SJSA1 (cell line): ENCODE measurements around the gene CLRN2. TPM values are rescaled to one million over a fixed set of nuclear protein-coding genes. Genes with fewer than 3 reads are reported as not detected.

ENCODE experiments used
- DNase-seq, 2 experiments: peaks; one replicate each; pipeline ENCODE4 v3.0.0-alpha.2; 2015 to 2020; ENCODE audit warnings: low spot score in 2 of 2, low read depth in 1 of 2
- H3K27ac ChIP-seq: fragments of 250-450 bp; sonication (Bioruptor Pico); 2 replicates; pipeline ENCODE4 v1.5.1; 2020; ENCODE audit warnings: mild to moderate bottlenecking, moderate library complexity
- H3K27me3 ChIP-seq: fragments of 250-450 bp; sonication (Bioruptor Pico); replicated peaks from 2 replicates; pipeline ENCODE4 v1.5.1; 2020; ENCODE audit warnings: mild to moderate bottlenecking, moderate library complexity
- H3K36me3 ChIP-seq: fragments of 250-450 bp; sonication (Bioruptor Pico); 2 replicates; pipeline ENCODE4 v1.5.1; 2020; ENCODE audit warnings: mild to moderate bottlenecking
- H3K4me1 ChIP-seq: fragments of 250-450 bp; sonication (Bioruptor Pico); replicated peaks from 2 replicates; pipeline ENCODE4 v1.6.1; 2021; ENCODE audit warnings: mild to moderate bottlenecking
- H3K4me3 ChIP-seq: fragments of 250-450 bp; sonication (Bioruptor Pico); 2 replicates; pipeline ENCODE4 v1.5.1; 2020; ENCODE audit warnings: mild to moderate bottlenecking
- H3K9me3 ChIP-seq: fragments of 250-450 bp; sonication (Bioruptor Pico); replicated peaks from 2 replicates; pipeline ENCODE4 v1.5.1; 2020; ENCODE audit warnings: mild to moderate bottlenecking
- total RNA-seq: library from RNA; depleted of rRNA; stranded (reverse); fragments of >200 nt; shearing (Covaris generic); gene quantifications from 2 replicates; pipeline ENCODE4 v1.2.3, GENCODE V29; 2014

CLRN2 gene
- total RNA-seq, 1 experiment from 2014 or later: not detected

DNA sequence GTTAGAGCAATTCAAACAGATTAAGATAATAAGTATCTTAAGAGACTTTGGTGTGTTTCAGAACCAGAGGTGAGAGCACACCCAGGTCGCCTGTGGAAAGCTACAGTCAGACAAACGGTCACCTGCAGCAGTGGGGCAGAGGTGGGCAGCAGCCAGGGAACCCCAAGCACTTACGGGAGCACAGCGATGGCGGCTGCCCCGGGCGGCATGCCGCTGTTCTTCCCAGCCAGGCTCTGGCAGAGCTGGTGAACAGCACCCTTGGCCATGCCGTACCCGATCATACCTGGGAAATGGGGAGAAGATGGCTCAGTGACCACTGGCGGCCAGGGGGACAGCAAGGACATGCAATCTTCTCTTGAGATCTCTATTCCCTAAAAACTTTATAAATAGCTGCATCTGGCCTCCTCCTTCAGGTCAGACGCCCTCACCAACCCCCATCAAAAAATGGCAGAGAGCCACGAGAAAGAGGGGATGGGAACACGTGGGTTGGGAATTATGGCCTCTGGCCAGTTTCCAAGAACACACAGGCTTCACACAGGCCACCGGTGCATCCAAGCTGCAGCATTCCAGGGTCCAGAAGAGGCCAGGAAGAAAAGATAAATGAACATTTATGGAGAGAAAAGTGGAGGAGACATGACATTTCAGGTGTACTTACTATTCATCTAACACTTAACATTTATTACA lies 22.8 kb upstream of the CLRN2 start:
- H3K27me3 ChIP-seq: no peaks in the 10 kb centered on the region
- H3K36me3 ChIP-seq: no peaks in the 10 kb centered on the region
- H3K9me3 ChIP-seq: no peaks in the 10 kb centered on the region
- DNase-seq: no peak
- no peak overlapping the region for H3K4me3 ChIP-seq
- no peak overlapping the region for H3K27ac ChIP-seq
- 0 out of 2 replicates have a peak, but pooled peaks cover 4% of the 10 kb centered on the region for H3K4me1 ChIP-seq

DNA sequence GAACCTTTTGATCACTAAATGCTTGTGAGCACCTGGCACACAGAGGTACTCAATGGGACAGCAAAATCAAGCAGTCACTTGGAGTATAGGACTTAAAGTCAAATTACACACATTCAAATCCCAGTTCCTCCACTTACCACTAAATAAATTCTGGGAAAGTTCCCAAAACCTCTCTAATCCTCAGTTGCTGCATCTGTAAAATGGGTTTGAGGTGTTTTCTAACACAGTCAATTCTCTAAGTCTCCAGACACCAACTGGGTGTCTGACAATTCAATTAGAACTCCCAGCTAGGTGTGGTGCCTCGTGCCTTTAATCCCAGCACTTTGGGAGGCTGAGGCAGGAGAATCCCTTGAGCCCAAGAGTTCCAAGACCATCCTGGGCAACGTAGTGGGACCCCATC lies 22.1 kb upstream of the CLRN2 start:
- H3K9me3 ChIP-seq: no peaks in the 10 kb centered on the region
- no peaks in the 10 kb centered on the region for H3K27me3 ChIP-seq
- H3K27ac ChIP-seq: no peak overlapping the region
- H3K4me1 ChIP-seq: 0 out of 2 replicates have a peak, but pooled peaks cover 4% of the 10 kb centered on the region
- no peak overlapping the region for H3K4me3 ChIP-seq
- H3K36me3 ChIP-seq: no peaks in the 10 kb centered on the region
- no peak for DNase-seq

DNA sequence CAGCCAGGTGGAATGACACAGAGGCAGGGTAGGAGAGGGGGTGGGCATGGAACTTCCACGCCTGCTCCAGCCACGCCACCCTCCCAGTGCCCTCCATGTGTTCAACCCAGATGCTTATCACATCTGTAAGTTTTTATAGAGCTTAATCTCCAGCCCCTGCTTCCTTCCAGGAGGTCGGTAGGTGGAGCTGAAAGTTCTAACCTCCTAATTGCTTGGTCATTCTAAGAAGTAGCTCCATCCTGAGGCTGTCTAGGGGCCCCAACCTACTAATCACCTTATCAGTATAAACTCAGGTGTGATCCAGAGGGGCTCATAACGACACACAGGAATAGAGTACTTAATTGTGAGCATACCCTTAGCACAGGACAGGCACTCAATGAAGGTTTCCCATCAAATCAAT lies 21.3 kb upstream of the CLRN2 start:
- H3K4me1 ChIP-seq: 0 out of 2 replicates have a peak, but pooled peaks cover 4% of the 10 kb centered on the region
- H3K4me3 ChIP-seq: no peak overlapping the region
- H3K27me3 ChIP-seq: no peaks in the 10 kb centered on the region
- no peaks in the 10 kb centered on the region for H3K9me3 ChIP-seq
- no peaks in the 10 kb centered on the region for H3K36me3 ChIP-seq
- DNase-seq: no peak
- no peak overlapping the region for H3K27ac ChIP-seq

DNA sequence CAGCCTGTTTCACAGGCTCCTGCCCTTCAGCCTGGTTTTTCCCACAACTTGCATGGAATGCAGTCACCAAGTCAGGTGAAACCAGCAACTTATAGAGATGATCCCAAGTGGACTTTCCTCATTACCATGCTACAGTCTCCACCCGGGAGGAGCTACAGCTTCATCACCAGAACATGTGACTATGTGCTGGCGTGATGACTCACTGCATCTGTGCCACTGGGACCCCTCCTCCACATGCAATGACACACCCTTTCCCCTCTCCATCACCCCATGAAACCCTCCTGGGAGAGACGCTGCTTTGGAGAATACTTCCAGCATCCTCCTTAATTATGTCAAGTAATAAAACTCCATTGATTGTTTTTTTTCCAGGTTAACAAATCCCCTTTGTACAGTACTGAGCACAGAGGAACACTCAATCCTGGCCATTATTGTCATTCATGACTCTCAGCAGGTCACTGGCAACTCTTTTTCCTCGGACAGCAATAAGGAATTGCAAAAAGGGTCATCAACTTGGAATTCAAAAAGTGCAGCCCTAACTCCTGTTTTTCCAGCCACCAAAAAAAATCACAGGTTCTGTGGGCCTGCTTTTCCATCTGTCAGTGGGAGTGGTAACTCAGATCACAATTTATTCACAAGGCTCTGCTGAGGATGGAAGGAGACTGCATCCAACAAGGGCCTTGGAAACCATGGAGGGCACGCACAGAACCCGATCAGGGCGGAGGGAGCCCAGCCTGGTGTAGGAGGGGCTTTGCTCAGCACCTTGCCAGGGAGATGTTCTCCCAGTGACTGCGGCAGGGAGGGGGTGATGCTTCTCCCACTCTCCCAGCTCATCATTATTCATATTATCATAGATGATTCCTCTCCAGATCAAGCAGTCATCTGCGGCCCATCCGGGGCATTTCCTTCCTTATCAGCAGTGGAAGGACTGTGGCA lies 20.4 kb upstream of the CLRN2 start:
- Histone ChIP-seq H3K27me3 (no peaks in the 10 kb centered on the region), H3K27ac (no peak overlapping the region), H3K4me3 (no peak overlapping the region), H3K4me1 (0 out of 2 replicates have a peak, but pooled peaks cover 4% of the 10 kb centered on the region), H3K36me3 (no peaks in the 10 kb centered on the region), H3K9me3 (no peaks in the 10 kb centered on the region)
- DNase-seq: peak in 1 of 2 experiments; percentile 7

DNA sequence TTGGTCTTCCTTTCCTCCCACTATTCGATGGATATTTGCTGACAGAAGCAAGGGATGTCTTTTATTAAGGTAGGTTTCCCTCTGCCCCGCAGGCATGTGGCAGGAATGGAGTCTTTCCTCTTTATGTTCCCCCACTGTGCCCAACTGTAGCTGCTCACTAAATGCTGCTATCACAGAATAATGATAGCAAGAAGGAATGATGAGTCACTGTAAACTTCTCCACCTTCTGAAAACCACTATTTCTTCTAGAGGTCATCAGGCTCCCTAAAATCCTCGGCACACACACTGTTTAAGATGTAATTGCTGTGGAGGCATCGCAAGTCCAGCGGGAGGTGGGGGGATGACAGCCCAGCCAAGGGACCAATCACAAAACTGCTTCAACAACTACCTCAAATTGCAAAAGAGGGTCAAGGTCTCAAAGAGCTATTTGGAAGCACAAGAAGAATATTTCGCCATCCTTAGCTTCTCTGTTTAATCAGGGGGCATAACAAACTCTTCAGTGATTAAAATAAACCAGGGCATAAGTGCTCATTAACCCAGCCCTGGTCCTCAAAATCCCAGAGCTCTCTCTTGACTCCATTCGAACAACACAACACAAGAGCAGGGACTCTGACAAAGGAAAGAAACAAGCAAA lies 17.0 kb upstream of the CLRN2 start:
- H3K27ac ChIP-seq: no peak overlapping the region
- H3K9me3 ChIP-seq: no peaks in the 10 kb centered on the region
- DNase-seq: no peak
- no peaks in the 10 kb centered on the region for H3K27me3 ChIP-seq
- peaks cover 14% of the 10 kb centered on the region for H3K4me1 ChIP-seq
- H3K36me3 ChIP-seq: no peaks in the 10 kb centered on the region
- H3K4me3 ChIP-seq: no peak overlapping the region

DNA sequence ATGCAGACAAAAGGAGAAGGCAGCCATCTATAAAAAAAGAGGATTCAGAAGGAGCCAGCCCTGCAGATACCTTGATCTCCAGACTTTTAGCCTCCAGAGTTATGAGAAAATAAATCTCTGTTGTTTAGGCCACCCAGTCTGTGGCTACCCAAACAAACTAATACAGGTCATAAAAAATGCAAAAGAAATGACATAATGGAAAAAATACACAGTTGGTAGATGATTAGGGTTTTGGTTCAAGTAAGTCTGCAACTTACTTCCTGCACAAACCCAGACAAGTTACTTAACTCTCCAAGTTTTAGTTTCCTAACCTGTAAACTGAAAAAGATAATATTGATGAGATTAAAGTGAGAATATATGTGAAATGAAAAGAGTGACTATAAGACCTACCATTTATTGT lies 14.4 kb upstream of the CLRN2 start:
- Histone ChIP-seq H3K4me1 (peaks cover 9% of the 10 kb centered on the region), H3K27ac (peak overlapping the region; percentile 17; the same call in 1 of the 2 replicates), H3K36me3 (no peaks in the 10 kb centered on the region), H3K9me3 (no peaks in the 10 kb centered on the region), H3K27me3 (no peaks in the 10 kb centered on the region), H3K4me3 (no peak overlapping the region)
- peak in 1 of 2 experiments; percentile 25 for DNase-seq

DNA sequence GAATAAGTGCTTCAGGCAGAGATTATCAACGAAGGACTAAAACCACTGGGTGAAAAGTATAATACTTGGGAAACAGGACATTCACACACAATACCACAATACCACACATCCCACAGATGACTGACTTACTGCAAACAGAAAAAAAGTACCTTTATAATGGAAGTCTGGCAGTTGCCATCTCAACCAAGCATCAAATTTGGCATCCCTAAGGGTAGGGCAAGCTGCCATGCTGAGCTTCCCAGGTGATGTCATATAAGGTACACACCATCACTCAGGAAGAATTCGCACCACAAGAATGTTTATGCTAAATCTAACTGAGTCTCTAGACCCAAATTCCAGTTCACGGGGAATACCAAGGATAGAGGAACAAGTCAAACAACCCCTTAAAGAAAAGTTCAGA lies 12.2 kb upstream of the CLRN2 start:
- H3K4me3 ChIP-seq: no peak overlapping the region

DNA sequence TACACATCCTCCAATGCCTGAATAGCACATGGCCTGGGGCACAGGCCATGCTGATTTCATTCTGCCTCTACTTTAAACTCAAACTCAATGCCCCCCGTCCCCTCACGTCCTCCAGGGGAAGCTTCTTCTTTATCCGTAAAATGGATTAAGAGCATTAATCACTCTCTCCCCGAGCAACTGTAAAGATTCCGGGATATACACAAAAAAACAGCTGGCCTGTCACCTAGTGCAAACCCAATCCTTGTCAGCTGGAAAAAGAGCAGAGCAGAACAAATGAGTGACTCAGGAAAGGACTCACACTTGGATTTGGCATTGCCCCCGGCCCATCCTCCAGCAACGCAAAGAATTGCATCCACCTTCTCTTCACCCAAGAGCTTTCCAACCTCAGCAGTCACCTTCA lies 10.9 kb upstream of the CLRN2 start:
- H3K4me1 ChIP-seq: peaks cover 9% of the 10 kb centered on the region
- no peak overlapping the region for H3K4me3 ChIP-seq
- DNase-seq: no peak
- no peaks in the 10 kb centered on the region for H3K9me3 ChIP-seq
- H3K27me3 ChIP-seq: no peaks in the 10 kb centered on the region
- no peaks in the 10 kb centered on the region for H3K36me3 ChIP-seq
- H3K27ac ChIP-seq: no peak overlapping the region

More for the DNA sequence above, 12.2 kb upstream of the CLRN2 start:
- Histone ChIP-seq H3K4me1 (peaks cover 9% of the 10 kb centered on the region), H3K27me3 (no peaks in the 10 kb centered on the region), H3K27ac (no peak overlapping the region), H3K36me3 (no peaks in the 10 kb centered on the region), H3K9me3 (no peaks in the 10 kb centered on the region)
- DNase-seq: peak in 1 of 2 experiments; percentile 0

DNA sequence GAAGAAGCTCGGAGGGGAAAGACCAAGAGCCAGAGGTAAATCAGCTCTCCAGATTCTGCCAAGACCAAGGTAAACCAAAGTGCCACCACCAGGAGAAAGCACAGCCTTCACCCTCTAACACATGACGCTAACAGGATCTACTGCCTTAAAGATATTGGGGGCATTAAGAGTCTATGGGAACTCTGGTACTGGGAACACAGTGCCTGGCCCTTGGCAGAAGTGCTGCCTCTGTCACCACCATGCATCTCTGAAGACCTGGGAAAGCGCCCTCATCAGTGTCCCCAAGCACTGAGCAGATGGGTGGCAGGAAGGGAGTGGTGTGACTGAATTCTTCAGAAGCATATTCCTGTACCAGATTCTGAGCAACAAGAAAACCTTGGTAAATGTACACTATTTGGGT lies 4.4 kb upstream of the CLRN2 start:
- Histone ChIP-seq H3K27me3 (no peaks in the 10 kb centered on the region), H3K4me3 (no peak overlapping the region), H3K36me3 (no peaks in the 10 kb centered on the region), H3K4me1 (0 out of 2 replicates have a peak, but pooled peaks cover 3% of the 10 kb centered on the region), H3K27ac (no peak overlapping the region), H3K9me3 (no peaks in the 10 kb centered on the region)
- DNase-seq: no peak

DNA sequence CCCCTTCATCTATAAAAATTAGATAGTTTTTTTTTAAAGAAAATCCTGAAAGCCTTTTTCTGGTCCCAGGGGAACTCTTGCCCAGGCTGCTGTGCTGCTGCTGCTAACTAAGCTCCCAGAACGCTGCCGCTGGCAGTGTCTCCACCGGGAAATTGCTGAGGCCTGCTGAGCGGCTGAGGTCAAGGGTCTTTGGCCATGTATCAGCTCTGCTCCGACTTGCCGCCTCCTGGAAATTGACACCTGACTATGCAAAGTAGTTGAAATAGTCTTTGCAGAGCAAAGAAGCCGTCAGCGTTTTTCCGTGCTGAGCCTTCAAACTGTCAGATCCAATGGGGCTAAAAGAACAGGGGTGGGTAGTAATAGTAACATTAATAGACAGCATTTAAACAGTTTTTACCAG lies 3.9 kb upstream of the CLRN2 start:
- H3K27ac ChIP-seq: no peak overlapping the region
- no peaks in the 10 kb centered on the region for H3K27me3 ChIP-seq
- H3K36me3 ChIP-seq: no peaks in the 10 kb centered on the region
- H3K9me3 ChIP-seq: no peaks in the 10 kb centered on the region
- H3K4me1 ChIP-seq: 0 out of 2 replicates have a peak, but pooled peaks cover 3% of the 10 kb centered on the region
- peak overlapping the region; percentile 54 for H3K4me3 ChIP-seq
- no peak for DNase-seq

DNA sequence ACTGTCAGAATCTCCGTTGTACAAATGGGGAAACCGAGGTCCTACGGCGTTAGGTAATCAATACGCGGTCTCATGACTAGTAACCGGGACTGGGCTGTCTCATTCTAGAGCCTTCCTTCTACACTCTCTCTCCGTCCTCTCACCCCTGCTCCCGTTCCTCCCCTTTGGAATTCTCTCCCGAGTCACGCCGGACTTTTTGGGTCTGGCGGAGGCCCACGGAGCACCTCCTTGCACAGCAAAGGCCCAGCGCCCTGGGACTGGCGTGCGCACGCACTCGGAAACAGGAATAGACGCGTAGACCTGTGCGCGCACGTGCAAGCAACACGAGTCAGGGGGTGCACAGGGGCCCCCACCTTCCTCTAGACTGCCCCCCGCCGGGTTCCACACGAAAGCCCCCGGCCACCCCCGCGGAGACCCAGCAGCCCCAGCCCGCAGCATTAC lies 3.4 kb upstream of the CLRN2 start:
- 0 out of 2 replicates have a peak, but pooled peaks cover 3% of the 10 kb centered on the region for H3K4me1 ChIP-seq
- no peaks in the 10 kb centered on the region for H3K9me3 ChIP-seq
- H3K4me3 ChIP-seq: peak overlapping the region; percentile 54
- H3K27me3 ChIP-seq: no peaks in the 10 kb centered on the region
- H3K27ac ChIP-seq: no peak overlapping the region
- DNase-seq: peak; percentile 5 to 42
- H3K36me3 ChIP-seq: no peaks in the 10 kb centered on the region

DNA sequence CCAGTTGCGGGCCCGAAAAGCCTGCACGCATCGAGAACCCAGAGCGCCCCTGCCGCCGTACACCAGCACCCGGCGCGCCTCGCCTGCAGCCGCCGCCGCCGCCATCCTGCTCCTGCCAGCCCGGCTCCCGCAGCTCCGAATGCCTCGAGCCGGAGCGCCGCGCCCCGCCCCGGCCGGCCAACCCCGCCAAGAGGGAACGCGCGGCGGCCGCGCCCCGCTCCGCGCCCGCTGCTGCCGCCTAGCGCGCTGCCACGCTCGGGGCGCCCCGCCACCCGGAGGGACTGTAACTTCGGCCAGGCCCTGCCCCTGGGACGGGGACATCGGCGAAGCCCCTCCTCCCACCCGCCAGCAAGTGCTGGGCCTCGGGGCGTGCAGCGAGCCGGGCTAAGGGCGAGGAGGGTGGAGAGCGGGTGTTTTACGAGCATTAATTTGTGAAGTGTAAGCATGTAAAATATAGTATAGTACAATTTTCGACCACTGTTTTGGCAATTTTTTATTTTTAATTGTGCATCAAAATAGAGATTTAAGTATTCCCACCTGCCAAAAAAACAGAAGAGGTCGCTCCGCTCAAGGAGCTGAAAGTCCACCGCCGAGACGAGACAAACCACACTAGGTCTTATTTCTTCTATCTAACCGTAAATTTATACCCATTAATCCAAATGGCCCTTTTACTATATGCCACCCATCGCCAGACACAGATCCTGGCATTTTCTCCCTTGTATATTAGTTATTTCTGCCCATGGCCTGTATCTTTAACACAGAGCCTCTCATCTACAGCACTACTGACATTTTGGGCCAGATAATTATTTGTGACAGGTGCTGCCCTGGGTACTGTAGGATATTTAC lies 2.8 kb upstream of the CLRN2 start, which contains the start of gene QDPR:
Gene QDPR, minus strand, starts transcription at position 141 of the 846 bp plus-strand sequence. Its CDS starts 36 bp downstream, at position 105.
- no peaks in the 10 kb centered on the region for H3K27me3 ChIP-seq
- H3K36me3 ChIP-seq: no peaks in the 10 kb centered on the region
- H3K4me1 ChIP-seq: 0 out of 2 replicates have a peak, but pooled peaks cover 3% of the 10 kb centered on the region
- H3K9me3 ChIP-seq: no peaks in the 10 kb centered on the region
- DNase-seq: peak; percentile 41 to 68
- H3K27ac ChIP-seq: no peak within 1 kb of the TSS
- peak within 1 kb of the TSS; percentile 54 for H3K4me3 ChIP-seq
